ENCODE data around the gene PTPRS. TPM values are rescaled to one million over a fixed set of nuclear protein-coding genes. Genes with fewer than 3 reads are reported as not detected.
A peak's percentile ranks its signal among the peaks of the same experiment; 100 is the strongest.

PTPRS gene
- total and polyA plus RNA-seq, 9 of the 15 experiments (the other 6 are each of a cell fraction or from before 2014, with no cell fraction given): 1.1 to 49.4 (median 14.1) TPM

- TF ChIP-seq PRPF4 (IDR thresholded peaks at IDR 0.05; ENCODE audit: insufficient read depth, low read depth, low read length, poor library complexity, severe bottlenecking): no peak
- no peak for TF ChIP-seq MCM2 (IDR thresholded peaks at IDR 0.05; ENCODE audit: low read depth)
- peak; percentile 77 for TF ChIP-seq EGR1 (conservative IDR thresholded peaks at IDR 0.05)
- peak; percentile 95 for TF ChIP-seq FOXP1 (CRISPR knock-in tag; IDR thresholded peaks at IDR 0.05)
- no peak for TF ChIP-seq DPF2 (IDR thresholded peaks at IDR 0.05)
- TF ChIP-seq GABPA (tag; conservative IDR thresholded peaks at IDR 0.05; ENCODE audit: low read depth): 0 out of 2 replicates have a peak, but pooled peaks have one; percentile 17
- no peak for TF ChIP-seq PTBP1 (IDR thresholded peaks at IDR 0.05; ENCODE audit: low read depth, low read length)
- TF ChIP-seq ZNF232 (CRISPR knock-in tag; IDR thresholded peaks at IDR 0.05): peak; percentile 84; the same call in 1 of the 2 replicates
- TF ChIP-seq BRD9 (IDR thresholded peaks at IDR 0.05; ENCODE audit: low read depth, partially characterized antibody): no peak
- TF ChIP-seq CBX1 (IDR thresholded peaks at IDR 0.05; ENCODE audit: low read depth): peak; percentile 82; the same call in 1 of the 2 replicates
- no peak for TF ChIP-seq ZHX1 (conservative IDR thresholded peaks at IDR 0.05; ENCODE audit: low read length)
- peak; percentile 63; the same call in 1 of the 2 replicates for TF ChIP-seq RNF2 (IDR thresholded peaks at IDR 0.05)
- no peak for TF ChIP-seq HSF4 (CRISPR knock-in tag; IDR thresholded peaks at IDR 0.05; ENCODE audit: borderline replicate concordance)
- peak; percentile 53 for TF ChIP-seq GMEB1 (CRISPR knock-in tag; IDR thresholded peaks at IDR 0.05)
- TF ChIP-seq RNF219 (CRISPR knock-in tag; IDR thresholded peaks at IDR 0.05): no peak
- no peak for TF ChIP-seq ZC3H4 (CRISPR knock-in tag; IDR thresholded peaks at IDR 0.05; ENCODE audit: borderline replicate concordance)
- TF ChIP-seq MNT (conservative IDR thresholded peaks at IDR 0.05): peak; percentile 99
- TF ChIP-seq MEIS2 (IDR thresholded peaks at IDR 0.05; ENCODE audit: partially characterized antibody): peak; percentile 37
- no peak for TF ChIP-seq TAF1 (IDR thresholded peaks at IDR 0.05; ENCODE audit: control insufficient read depth, extremely low read depth, insufficient read depth, low read length, severe bottlenecking)
- peak; percentile 70; the same call in 1 of the 2 replicates for TF ChIP-seq ERF (CRISPR knock-in tag; IDR thresholded peaks at IDR 0.05)
These were observed at the start of gene PTPRS (continued) for GRCh38 chr19:5340637-5341447.

Data from K562 (cell line).